Thoracic aorta (tissue), 2 donors: Measurements from ENCODE around the gene OR4D10. TPM values are rescaled to one million over a fixed set of nuclear protein-coding genes. Genes with fewer than 3 reads are reported as not detected.
"Not testable (repeated sequence)": the region's sequence is repeated elsewhere in the genome, so short reads cannot be mapped to it uniquely, and the experiment has no call there.

ENCODE experiments used
- ATAC-seq: fragments of 150-250 bp; one replicate; pipeline ENCODE4 v1.8.0; 2017; ENCODE audit warnings: low read depth; ENCODE audit not compliant: insufficient number of reproducible peaks, low FRiP score
- DNase-seq: peaks from one replicate; pipeline ENCODE4 v3.0.0-alpha.2; 2020; ENCODE audit warnings: low spot score
- H3K27ac ChIP-seq, 2 donors: fragments of 200-600 bp; sonication (generic); 1 replicate in 1 of 2; 2 replicates in 1 of 2; pipeline ENCODE4 v1.5.1; 2016; ENCODE audit warnings: mild to moderate bottlenecking in 2 of 2, moderate library complexity in 2 of 2
- H3K27me3 ChIP-seq: fragments of 200-600 bp; sonication (generic); replicated peaks from 2 replicates; pipeline ENCODE4 v1.6.0; 2016; ENCODE audit warnings: mild to moderate bottlenecking; ENCODE audit not compliant: insufficient read depth
- H3K36me3 ChIP-seq: fragments of 200-600 bp; sonication (generic); one replicate; pipeline ENCODE4 v1.5.1; 2016
- H3K4me1 ChIP-seq, 2 donors: fragments of 200-600 bp; sonication (generic); 1 replicate in 1 of 2; 2 replicates in 1 of 2; pipeline versions ENCODE4 v1.5.1 to v1.6.0; 2016; ENCODE audit warnings: low read depth in 2 of 2, mild to moderate bottlenecking in 1 of 2; ENCODE audit not compliant: control insufficient read depth in 1 of 2
- H3K4me3 ChIP-seq: fragments of 200-600 bp; sonication (generic); 2 replicates; pipeline ENCODE4 v1.5.1; 2016; ENCODE audit warnings: mild to moderate bottlenecking
- H3K9me3 ChIP-seq: fragments of 200-600 bp; sonication (generic); 2 replicates; pipeline ENCODE4 v1.5.1; 2016
- total RNA-seq, 2 donors: library from RNA; depleted of rRNA; stranded (reverse); fragments of >200 nt; gene quantifications; one replicate each; pipeline versions ENCODE4 v1.1.0 to v1.2.3, GENCODE V29; 2016
- TF ChIP-seq, protein P1 (sequence below): fragments of 200-600 bp; sonication (generic); IDR thresholded peaks from one replicate; pipeline ENCODE4 v1.5.1; 2019; ENCODE audit warnings: antibody characterized with exemption

OR4D10 gene
- total RNA-seq, 2 donors from 2014 or later, result not detected

DNA sequence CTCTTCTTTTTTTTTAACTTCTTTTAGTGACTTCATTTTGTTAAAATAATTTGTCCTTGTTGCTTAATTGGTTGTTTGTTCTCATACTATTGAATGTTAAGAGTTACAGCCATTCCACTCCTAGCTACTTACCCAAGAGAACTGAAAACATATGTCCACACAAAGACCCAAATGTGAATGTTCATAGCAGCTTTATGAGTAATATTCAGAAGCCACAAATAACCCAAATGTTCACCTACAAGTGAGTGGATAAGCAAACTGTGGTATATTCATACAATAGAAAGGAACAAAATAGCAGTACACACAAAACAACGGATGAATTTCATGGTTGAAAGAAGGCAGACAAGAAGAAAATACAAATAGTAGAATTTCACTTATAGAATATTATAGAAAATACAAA is 28.8 kb downstream of the OR4D10 start:
- no peak for DNase-seq
- no peak overlapping the region for H3K27ac ChIP-seq
- TF ChIP-seq, protein P1, sequence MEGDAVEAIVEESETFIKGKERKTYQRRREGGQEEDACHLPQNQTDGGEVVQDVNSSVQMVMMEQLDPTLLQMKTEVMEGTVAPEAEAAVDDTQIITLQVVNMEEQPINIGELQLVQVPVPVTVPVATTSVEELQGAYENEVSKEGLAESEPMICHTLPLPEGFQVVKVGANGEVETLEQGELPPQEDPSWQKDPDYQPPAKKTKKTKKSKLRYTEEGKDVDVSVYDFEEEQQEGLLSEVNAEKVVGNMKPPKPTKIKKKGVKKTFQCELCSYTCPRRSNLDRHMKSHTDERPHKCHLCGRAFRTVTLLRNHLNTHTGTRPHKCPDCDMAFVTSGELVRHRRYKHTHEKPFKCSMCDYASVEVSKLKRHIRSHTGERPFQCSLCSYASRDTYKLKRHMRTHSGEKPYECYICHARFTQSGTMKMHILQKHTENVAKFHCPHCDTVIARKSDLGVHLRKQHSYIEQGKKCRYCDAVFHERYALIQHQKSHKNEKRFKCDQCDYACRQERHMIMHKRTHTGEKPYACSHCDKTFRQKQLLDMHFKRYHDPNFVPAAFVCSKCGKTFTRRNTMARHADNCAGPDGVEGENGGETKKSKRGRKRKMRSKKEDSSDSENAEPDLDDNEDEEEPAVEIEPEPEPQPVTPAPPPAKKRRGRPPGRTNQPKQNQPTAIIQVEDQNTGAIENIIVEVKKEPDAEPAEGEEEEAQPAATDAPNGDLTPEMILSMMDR, result no peak

DNA sequence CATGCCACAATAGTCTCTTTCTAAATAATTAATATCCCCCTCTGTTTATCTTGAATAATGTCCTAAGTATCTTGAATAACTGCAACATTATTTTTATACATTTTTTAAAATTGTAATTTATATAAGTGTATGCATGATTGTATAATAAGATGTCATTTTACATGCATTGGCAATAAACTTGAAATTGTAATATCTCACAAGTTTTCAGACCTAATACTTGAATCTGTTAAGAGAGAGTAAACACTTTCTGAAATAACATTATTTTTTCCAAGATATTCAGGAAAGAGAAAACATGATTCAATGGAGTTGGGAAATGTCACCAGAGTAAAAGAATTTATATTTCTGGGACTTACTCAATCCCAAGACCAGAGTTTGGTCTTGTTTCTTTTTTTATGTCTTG is 30.2 kb downstream of the OR4D10 start, which contains the start of gene OR4D11:
TSS of gene OR4D11 (plus strand) at position 301 of the 400 bp plus-strand sequence. CDS start at position 301, 0 bp downstream.
- TF ChIP-seq, protein P1, result no peak
- H3K4me3 ChIP-seq, result no peak within 1 kb of the TSS
- no peaks in the 10 kb centered on the region for H3K27me3 ChIP-seq
- no peaks in the 10 kb centered on the region for H3K36me3 ChIP-seq
- DNase-seq (no peak), ATAC-seq (no peak)
- no peak within 1 kb of the TSS for H3K27ac ChIP-seq
- H3K4me1 ChIP-seq, result no peaks in the 10 kb centered on the region
- H3K9me3 ChIP-seq, result no peaks in the 10 kb centered on the region

More for the DNA sequence above, 28.8 kb downstream of the OR4D10 start:
- no peak for ATAC-seq
- no peaks in the 10 kb centered on the region for H3K27me3 ChIP-seq
- no peaks in the 10 kb centered on the region for H3K9me3 ChIP-seq
- no peaks in the 10 kb centered on the region for H3K36me3 ChIP-seq
- no peak overlapping the region for H3K4me3 ChIP-seq
- H3K4me1 ChIP-seq, result no peaks in the 10 kb centered on the region

DNA sequence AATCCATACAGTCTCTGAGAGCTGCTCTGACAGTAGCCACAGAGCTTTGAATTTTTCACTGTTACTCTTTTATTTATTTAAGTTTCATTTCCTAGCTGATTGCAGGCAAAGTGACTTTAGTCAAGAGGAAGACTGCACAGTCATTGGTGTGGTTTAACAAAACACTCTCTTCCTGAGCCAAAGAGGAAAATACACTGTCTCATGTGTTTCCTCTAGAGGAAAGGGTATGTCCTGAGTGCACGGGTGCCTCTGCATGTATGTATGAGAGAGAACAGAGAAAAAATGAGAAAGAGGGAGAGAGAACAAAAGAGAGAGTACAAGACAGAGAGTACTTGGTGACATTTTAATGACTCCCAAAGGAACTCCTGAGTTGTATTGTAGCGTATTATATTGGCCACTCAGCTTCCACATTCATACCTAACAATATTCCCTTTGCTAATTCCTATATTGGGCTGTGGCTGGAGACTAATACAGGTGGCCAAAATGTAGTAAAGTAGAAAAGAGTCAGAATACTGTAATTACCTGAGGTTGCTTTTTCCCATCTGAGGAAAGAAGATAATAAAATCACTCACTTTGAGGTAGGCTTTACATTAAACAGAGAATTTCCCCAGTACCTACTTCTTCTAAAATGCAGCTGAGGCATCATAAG is 38.0 kb downstream of the OR4D10 start, which contains the start of gene OR4D9:
TSS of gene OR4D9 (plus strand) at position 599 of the 649 bp plus-strand sequence. CDS start 3,374 bp downstream, outside the sequence.
- Histone ChIP-seq H3K4me3 (no peak within 1 kb of the TSS), H3K36me3 (no peaks in the 10 kb centered on the region), H3K27ac (no peak within 1 kb of the TSS), H3K9me3 (no peaks in the 10 kb centered on the region), H3K4me1 (no peaks in the 10 kb centered on the region), H3K27me3 (no peaks in the 10 kb centered on the region)
- ATAC-seq (no peak), DNase-seq (no peak)
- TF ChIP-seq, protein P1, result no peak

DNA sequence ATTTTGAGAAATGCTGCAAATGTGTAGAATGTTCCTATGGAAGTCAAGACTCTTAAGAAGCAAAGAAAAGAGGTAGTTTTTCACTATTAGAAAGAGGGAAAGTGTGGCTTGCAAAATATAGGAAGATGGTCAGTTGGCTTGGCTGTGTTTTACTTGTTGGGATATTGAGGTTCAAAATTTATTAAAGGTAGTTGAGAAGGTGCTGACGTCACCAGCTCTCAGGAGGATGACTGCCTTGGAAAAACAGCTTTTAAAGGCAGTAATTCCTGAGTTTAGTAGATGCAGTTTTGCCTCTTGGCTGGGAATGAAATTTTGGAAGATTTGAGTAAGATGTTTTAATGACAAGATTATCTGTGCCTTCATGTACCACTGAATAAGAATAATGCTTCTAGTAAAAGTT is 38.6 kb downstream of the OR4D10 start:
- DNase-seq, result no peak

DNA sequence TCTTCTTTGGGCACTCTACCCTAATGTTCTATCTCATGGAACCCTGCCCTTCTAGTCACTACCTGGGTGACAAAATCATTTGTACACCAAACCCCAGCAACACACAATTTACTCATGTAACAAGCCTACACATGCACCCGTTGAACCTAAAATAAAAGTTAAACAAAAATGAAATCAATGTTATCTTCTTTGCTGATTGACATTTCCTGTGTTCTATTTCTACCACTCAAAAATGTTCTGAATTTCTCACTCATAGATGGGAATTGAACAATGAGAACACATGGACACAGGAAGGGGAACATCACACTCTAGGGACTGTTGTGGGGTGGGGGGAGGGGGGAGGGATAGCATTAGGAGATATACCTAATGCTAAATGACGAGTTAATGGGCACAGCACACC is 47.0 kb downstream of the OR4D10 start:
- not testable (repeated sequence) for H3K27me3 ChIP-seq

More for the DNA sequence above, 38.6 kb downstream of the OR4D10 start:
- H3K4me3 ChIP-seq, result no peak overlapping the region
- H3K36me3 ChIP-seq, result no peaks in the 10 kb centered on the region
- H3K27me3 ChIP-seq, result no peaks in the 10 kb centered on the region
- TF ChIP-seq, protein P1, result no peak
- no peak for ATAC-seq
- no peaks in the 10 kb centered on the region for H3K4me1 ChIP-seq
- H3K27ac ChIP-seq, result no peak overlapping the region
- no peaks in the 10 kb centered on the region for H3K9me3 ChIP-seq

More for the DNA sequence above, 47.0 kb downstream of the OR4D10 start:
- H3K27ac ChIP-seq, ATAC-seq, DNase-seq, H3K4me3 ChIP-seq, H3K36me3 ChIP-seq, H3K4me1 ChIP-seq, H3K9me3 ChIP-seq: not testable (repeated sequence)
